Colonic mucosa (tissue), 4 donors: ENCODE measurements around the gene SRSF10. TPM values are rescaled to one million over a fixed set of nuclear protein-coding genes. Genes with fewer than 3 reads are reported as not detected.
"Not testable (repeated sequence)": the region's sequence is repeated elsewhere in the genome, so short reads cannot be mapped to it uniquely, and the experiment has no call there.

Source experiments
- DNase-seq: peaks from one replicate; pipeline ENCODE4 v3.0.0-alpha.2; 2020
- H3K27ac ChIP-seq: fragments of 200-600 bp; one replicate; pipeline ENCODE4 v1.8.0; 2021
- H3K27me3 ChIP-seq: fragments of 200-600 bp; one replicate; pipeline ENCODE4 v1.8.0; 2021
- H3K36me3 ChIP-seq: fragments of 200-600 bp; one replicate; pipeline ENCODE4 v1.8.0; 2021
- H3K4me1 ChIP-seq: fragments of 200-600 bp; one replicate; pipeline ENCODE4 v1.8.0; 2021; ENCODE audit warnings: mild to moderate bottlenecking
- H3K4me3 ChIP-seq: fragments of 200-600 bp; one replicate; pipeline ENCODE4 v1.8.0; 2021
- H3K9ac ChIP-seq, 2 donors: one replicate each; pipeline ENCODE4 v1.7.0; 2013; ENCODE audit warnings: control low read depth in 2 of 2, low read depth in 2 of 2, low read length in 2 of 2
- H3K9me3 ChIP-seq: fragments of 200-600 bp; one replicate; pipeline ENCODE4 v1.8.0; 2021
- intact Hi-C: fragments of 100-400 bp; cut with DNase I; formaldehyde crosslinking; loops from one replicate; pipeline ENCODE4 v1.14.1; 2022
- total RNA-seq, 2 donors: library from RNA; stranded (reverse); fragmentation: NEBNext Ultra II Directional in 1 of 2; extraction: Animal tissue kit (Norgen Biotek cat#: 25700) in 1 of 2; gene quantifications; one replicate each; pipeline ENCODE4 v1.2.1, GENCODE V29; 2021
- TF ChIP-seq, protein P1 (sequence below): fragments of 200-600 bp; IDR thresholded peaks from one replicate; pipeline ENCODE4 v1.8.0; 2022; ENCODE audit warnings: antibody characterized with exemption, mild to moderate bottlenecking
- donor health status: healthy.
- donor health status: DM: no; HTN: no; CAD: no.
- donor health status: DM: no; HTN: no; CAD: no.

SRSF10 gene
- total RNA-seq, 2 donors from 2014 or later = 76.8 to 115 TPM

GRCh38 chr1:23995431-23995837 is 15.3 kb upstream of the SRSF10 start:
- TF ChIP-seq, protein P1, sequence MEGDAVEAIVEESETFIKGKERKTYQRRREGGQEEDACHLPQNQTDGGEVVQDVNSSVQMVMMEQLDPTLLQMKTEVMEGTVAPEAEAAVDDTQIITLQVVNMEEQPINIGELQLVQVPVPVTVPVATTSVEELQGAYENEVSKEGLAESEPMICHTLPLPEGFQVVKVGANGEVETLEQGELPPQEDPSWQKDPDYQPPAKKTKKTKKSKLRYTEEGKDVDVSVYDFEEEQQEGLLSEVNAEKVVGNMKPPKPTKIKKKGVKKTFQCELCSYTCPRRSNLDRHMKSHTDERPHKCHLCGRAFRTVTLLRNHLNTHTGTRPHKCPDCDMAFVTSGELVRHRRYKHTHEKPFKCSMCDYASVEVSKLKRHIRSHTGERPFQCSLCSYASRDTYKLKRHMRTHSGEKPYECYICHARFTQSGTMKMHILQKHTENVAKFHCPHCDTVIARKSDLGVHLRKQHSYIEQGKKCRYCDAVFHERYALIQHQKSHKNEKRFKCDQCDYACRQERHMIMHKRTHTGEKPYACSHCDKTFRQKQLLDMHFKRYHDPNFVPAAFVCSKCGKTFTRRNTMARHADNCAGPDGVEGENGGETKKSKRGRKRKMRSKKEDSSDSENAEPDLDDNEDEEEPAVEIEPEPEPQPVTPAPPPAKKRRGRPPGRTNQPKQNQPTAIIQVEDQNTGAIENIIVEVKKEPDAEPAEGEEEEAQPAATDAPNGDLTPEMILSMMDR = no peak
- no peak overlapping the region for H3K9ac ChIP-seq
- no peaks in the 10 kb centered on the region for H3K36me3 ChIP-seq
- intact Hi-C loops = no loop called here
- no peak overlapping the region for H3K27ac ChIP-seq
- H3K4me1 ChIP-seq = no peaks in the 10 kb centered on the region
- H3K4me3 ChIP-seq = no peak overlapping the region
- DNase-seq = no peak
- no peaks in the 10 kb centered on the region for H3K27me3 ChIP-seq
- H3K9me3 ChIP-seq = no peaks in the 10 kb centered on the region

GRCh38 chr1:23992011-23992410 is 11.9 kb upstream of the SRSF10 start:
- intact Hi-C loops, H3K9ac ChIP-seq, H3K36me3 ChIP-seq, H3K4me1 ChIP-seq, H3K4me3 ChIP-seq, H3K27ac ChIP-seq, DNase-seq, H3K27me3 ChIP-seq, H3K9me3 ChIP-seq: not testable (repeated sequence)

DNA sequence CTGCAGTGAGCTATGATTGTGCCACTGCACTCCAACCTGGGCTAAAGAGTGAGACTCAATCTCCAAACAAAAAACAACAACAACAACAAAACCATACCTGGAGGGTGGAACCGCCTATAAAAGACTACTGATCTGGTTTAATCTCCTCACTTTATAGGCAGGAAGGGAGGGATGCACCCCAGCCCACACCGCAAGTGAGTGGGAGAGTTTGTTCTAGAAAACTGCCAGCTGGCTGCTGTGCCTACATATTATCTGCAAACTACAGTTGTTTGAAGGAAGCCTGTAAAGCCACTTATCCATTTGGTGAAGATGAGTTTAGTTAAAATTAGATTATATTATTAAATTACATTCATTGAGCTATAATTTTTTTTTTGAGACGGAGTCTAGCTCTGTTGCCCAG is 9.1 kb upstream of the SRSF10 start:
- H3K4me3 ChIP-seq = no peak overlapping the region
- H3K9ac ChIP-seq = no peak overlapping the region
- TF ChIP-seq, protein P1 = no peak
- no peak for DNase-seq
- H3K27me3 ChIP-seq = no peaks in the 10 kb centered on the region
- no peaks in the 10 kb centered on the region for H3K4me1 ChIP-seq
- H3K36me3 ChIP-seq = no peaks in the 10 kb centered on the region
- H3K9me3 ChIP-seq = no peaks in the 10 kb centered on the region
- no peak overlapping the region for H3K27ac ChIP-seq
- intact Hi-C loops = no loop called here

GRCh38 chr1:23987038-23987437 is 6.9 kb upstream of the SRSF10 start:
- H3K4me3 ChIP-seq, DNase-seq, H3K27ac ChIP-seq, H3K9ac ChIP-seq, H3K36me3 ChIP-seq, H3K9me3 ChIP-seq, H3K27me3 ChIP-seq, H3K4me1 ChIP-seq, intact Hi-C loops: not testable (repeated sequence)

GRCh38 chr1:23984417-23985186 is 4.5 kb upstream of the SRSF10 start:
- DNase-seq = peak; percentile 40
- Histone ChIP-seq H3K27ac (no peak overlapping the region), H3K27me3 (no peaks in the 10 kb centered on the region), H3K9me3 (no peaks in the 10 kb centered on the region), H3K9ac (no peak overlapping the region), H3K36me3 (no peaks in the 10 kb centered on the region), H3K4me1 (no peaks in the 10 kb centered on the region), H3K4me3 (no peak overlapping the region)
- TF ChIP-seq, protein P1 = no peak
- intact Hi-C loops = no loop called here

GRCh38 chr1:23980728-23981070 is 572 bp upstream of the SRSF10 start:
- peak overlapping the region; percentile 38 to 87 for H3K9ac ChIP-seq
- intact Hi-C loops = no loop called here
- H3K9me3 ChIP-seq = no peaks in the 10 kb centered on the region
- H3K4me1 ChIP-seq = peaks cover 6% of the 10 kb centered on the region
- no peaks in the 10 kb centered on the region for H3K27me3 ChIP-seq
- peak; percentile 44 for DNase-seq
- peak overlapping the region; percentile 90 for H3K4me3 ChIP-seq
- TF ChIP-seq, protein P1 = no peak
- H3K27ac ChIP-seq = peak overlapping the region; percentile 95
- H3K36me3 ChIP-seq = no peaks in the 10 kb centered on the region
